ENCODE data around the gene ASB3.

DNA sequence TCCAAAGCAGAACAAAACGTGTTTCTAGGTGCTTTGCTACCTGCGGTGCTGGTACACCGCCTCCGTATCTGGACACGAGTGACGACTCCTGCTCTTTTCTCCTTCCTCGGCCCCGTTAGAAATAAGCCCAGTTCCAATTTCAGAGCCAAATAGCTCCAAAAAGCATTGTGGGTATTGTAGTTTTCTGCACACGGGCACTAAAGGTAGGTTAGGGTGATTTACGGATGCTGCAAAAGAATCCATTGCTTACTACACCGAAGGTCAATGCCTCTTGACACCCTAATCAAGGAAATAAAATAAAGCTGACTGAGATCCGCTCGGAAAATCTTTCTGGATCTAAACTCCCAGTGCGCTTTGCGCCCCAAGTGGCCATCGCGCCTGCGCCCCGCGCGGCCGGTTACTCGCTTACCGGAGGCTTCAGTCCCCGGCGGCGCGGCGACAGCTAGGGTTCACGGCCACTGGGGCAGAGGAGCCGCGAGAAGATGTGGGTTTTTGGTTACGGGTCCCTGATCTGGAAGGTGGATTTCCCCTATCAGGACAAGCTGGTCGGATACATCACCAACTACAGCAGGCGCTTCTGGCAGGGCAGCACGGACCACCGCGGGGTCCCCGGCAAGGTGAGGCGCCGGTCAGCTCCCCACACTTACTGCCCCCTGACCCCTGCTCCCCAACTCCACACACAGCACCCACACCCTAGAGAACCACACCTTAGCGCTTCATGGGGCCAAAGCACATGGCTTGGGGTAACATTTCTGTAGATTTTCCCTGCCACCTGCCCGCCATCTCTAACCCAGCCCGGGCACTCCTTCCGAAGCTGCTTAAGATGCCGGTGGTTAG is 19.1 kb downstream of the ASB3 start, which contains the start of gene CHAC2:
- TF ChIP-seq, protein P1, sequence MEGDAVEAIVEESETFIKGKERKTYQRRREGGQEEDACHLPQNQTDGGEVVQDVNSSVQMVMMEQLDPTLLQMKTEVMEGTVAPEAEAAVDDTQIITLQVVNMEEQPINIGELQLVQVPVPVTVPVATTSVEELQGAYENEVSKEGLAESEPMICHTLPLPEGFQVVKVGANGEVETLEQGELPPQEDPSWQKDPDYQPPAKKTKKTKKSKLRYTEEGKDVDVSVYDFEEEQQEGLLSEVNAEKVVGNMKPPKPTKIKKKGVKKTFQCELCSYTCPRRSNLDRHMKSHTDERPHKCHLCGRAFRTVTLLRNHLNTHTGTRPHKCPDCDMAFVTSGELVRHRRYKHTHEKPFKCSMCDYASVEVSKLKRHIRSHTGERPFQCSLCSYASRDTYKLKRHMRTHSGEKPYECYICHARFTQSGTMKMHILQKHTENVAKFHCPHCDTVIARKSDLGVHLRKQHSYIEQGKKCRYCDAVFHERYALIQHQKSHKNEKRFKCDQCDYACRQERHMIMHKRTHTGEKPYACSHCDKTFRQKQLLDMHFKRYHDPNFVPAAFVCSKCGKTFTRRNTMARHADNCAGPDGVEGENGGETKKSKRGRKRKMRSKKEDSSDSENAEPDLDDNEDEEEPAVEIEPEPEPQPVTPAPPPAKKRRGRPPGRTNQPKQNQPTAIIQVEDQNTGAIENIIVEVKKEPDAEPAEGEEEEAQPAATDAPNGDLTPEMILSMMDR (tag by site-specific recombination; IDR thresholded peaks at IDR 0.05) = peak; percentile 85
- TF ChIP-seq ZNF274 (IDR thresholded peaks at IDR 0.05; ENCODE audit: low read length) (no peak), ZNF274 (tag by site-specific recombination; IDR thresholded peaks at IDR 0.05; ENCODE audit: borderline replicate concordance) (no peak)
- TF ChIP-seq, protein P2, sequence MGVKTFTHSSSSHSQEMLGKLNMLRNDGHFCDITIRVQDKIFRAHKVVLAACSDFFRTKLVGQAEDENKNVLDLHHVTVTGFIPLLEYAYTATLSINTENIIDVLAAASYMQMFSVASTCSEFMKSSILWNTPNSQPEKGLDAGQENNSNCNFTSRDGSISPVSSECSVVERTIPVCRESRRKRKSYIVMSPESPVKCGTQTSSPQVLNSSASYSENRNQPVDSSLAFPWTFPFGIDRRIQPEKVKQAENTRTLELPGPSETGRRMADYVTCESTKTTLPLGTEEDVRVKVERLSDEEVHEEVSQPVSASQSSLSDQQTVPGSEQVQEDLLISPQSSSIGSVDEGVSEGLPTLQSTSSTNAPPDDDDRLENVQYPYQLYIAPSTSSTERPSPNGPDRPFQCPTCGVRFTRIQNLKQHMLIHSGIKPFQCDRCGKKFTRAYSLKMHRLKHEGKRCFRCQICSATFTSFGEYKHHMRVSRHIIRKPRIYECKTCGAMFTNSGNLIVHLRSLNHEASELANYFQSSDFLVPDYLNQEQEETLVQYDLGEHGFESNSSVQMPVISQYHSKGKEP (tag by site-specific recombination; IDR thresholded peaks at IDR 0.05) = no peak
- TF ChIP-seq, protein P3, sequence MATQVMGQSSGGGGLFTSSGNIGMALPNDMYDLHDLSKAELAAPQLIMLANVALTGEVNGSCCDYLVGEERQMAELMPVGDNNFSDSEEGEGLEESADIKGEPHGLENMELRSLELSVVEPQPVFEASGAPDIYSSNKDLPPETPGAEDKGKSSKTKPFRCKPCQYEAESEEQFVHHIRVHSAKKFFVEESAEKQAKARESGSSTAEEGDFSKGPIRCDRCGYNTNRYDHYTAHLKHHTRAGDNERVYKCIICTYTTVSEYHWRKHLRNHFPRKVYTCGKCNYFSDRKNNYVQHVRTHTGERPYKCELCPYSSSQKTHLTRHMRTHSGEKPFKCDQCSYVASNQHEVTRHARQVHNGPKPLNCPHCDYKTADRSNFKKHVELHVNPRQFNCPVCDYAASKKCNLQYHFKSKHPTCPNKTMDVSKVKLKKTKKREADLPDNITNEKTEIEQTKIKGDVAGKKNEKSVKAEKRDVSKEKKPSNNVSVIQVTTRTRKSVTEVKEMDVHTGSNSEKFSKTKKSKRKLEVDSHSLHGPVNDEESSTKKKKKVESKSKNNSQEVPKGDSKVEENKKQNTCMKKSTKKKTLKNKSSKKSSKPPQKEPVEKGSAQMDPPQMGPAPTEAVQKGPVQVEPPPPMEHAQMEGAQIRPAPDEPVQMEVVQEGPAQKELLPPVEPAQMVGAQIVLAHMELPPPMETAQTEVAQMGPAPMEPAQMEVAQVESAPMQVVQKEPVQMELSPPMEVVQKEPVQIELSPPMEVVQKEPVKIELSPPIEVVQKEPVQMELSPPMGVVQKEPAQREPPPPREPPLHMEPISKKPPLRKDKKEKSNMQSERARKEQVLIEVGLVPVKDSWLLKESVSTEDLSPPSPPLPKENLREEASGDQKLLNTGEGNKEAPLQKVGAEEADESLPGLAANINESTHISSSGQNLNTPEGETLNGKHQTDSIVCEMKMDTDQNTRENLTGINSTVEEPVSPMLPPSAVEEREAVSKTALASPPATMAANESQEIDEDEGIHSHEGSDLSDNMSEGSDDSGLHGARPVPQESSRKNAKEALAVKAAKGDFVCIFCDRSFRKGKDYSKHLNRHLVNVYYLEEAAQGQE (tag by site-specific recombination; IDR thresholded peaks at IDR 0.05) = no peak

All from HEK293 (cell line).